Measurements from ENCODE around the gene EIF3K.

DNA sequence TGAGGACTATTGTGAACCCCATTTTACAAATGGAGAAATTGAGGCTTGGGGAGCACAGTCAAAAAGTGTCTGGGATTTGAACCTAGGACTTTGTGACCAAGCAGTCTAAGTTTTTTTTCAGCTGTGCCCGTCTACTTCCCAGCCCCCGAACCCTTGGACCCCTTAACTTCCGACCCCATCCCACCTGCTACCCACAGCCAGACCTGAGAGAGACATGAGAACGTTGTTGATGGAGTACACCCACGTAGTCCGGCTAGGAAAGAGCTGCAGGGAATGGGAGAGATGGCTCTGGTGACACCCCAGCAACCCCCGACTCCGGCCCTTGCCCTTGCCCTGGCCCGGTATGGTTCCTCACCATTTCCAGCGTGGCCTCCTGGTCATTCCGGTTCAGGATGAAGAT is 19.3 kb upstream of the EIF3K start:
- TF ChIP-seq, protein P1, sequence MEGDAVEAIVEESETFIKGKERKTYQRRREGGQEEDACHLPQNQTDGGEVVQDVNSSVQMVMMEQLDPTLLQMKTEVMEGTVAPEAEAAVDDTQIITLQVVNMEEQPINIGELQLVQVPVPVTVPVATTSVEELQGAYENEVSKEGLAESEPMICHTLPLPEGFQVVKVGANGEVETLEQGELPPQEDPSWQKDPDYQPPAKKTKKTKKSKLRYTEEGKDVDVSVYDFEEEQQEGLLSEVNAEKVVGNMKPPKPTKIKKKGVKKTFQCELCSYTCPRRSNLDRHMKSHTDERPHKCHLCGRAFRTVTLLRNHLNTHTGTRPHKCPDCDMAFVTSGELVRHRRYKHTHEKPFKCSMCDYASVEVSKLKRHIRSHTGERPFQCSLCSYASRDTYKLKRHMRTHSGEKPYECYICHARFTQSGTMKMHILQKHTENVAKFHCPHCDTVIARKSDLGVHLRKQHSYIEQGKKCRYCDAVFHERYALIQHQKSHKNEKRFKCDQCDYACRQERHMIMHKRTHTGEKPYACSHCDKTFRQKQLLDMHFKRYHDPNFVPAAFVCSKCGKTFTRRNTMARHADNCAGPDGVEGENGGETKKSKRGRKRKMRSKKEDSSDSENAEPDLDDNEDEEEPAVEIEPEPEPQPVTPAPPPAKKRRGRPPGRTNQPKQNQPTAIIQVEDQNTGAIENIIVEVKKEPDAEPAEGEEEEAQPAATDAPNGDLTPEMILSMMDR (IDR thresholded peaks at IDR 0.05), result no peak
- no peak for TF ChIP-seq POLR2A (IDR thresholded peaks at IDR 0.05)
